GM12878 (cell line): ENCODE measurements around the gene ZSCAN22.

Experiments
- EZH2 ChIP-seq: IDR thresholded peaks from 2 replicates; pipeline ENCODE4 v1.6.1; 2012; ENCODE audit warnings: low read depth, mild to moderate bottlenecking, control low read depth, inconsistent platforms, low read length, borderline replicate concordance; ENCODE audit not compliant: control insufficient read depth
- SIN3A ChIP-seq: IDR thresholded peaks from 2 replicates; pipeline ENCODE4 v1.6.1; 2012; ENCODE audit warnings: low read depth, low read length, improper control_type of control experiment
- SREBF1 ChIP-seq: IDR thresholded peaks from 2 replicates; pipeline ENCODE4 v1.6.1; 2012; ENCODE audit warnings: mild to moderate bottlenecking, low read length
- TCF12 ChIP-seq: IDR thresholded peaks from 2 replicates; pipeline ENCODE4 v1.6.1; 2011; ENCODE audit warnings: low read depth, mild to moderate bottlenecking, low read length
- TF ChIP-seq, protein P1 (sequence below): fragments of 150-350 bp; IDR thresholded peaks from 2 replicates; pipeline ENCODE4 v1.6.1; 2014; ENCODE audit warnings: mild to moderate bottlenecking, low read depth, low read length
- TF ChIP-seq, protein P2 (sequence below), 3 experiments: IDR thresholded peaks in 2 of 3; conservative IDR thresholded peaks in 1 of 3; 2 replicates each; pipeline ENCODE4 v1.5.1; 2011; ENCODE audit warnings: low read depth in 3 of 3, low read length in 3 of 3, mild to moderate bottlenecking in 3 of 3, control low read depth in 2 of 3, moderate library complexity in 2 of 3, inconsistent platforms in 1 of 3, mixed read lengths in 1 of 3; ENCODE audit not compliant: control insufficient read depth in 2 of 3, insufficient read depth in 1 of 3; ENCODE audit errors: extremely low read depth in 1 of 3

DNA sequence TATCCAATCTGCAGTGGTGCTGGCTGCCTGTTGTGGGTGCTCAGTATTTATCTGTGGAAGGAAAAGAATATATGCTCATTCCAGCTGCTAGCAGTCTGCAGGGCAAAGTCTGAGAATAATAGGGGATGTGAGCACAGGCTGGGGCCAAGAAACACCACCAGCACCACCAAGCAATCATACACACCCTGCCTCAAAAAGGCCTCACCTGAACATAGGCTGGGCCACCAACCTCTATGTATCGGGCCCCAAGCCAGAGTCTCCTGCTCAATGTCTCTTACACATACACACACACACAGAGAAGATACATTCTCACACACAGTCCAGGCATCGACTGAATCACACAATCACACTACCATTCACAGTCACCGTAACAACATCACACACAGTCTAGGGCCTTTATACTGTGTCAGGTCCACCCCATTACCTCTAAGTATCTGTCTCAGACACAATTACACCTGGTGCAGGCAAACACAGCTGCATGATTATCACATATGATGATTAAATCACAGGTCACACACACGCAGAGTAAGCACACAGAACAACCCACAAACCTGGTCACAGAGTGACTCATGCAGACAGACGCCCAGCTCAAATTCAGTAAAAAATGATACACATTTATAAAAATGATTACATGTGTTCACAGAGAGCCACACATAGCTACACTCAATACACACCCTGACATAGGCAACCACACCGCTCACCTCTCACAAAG, 1.3 kb upstream of the ZSCAN22 start:
- no peak for TF ChIP-seq TCF12
- TF ChIP-seq, protein P1, sequence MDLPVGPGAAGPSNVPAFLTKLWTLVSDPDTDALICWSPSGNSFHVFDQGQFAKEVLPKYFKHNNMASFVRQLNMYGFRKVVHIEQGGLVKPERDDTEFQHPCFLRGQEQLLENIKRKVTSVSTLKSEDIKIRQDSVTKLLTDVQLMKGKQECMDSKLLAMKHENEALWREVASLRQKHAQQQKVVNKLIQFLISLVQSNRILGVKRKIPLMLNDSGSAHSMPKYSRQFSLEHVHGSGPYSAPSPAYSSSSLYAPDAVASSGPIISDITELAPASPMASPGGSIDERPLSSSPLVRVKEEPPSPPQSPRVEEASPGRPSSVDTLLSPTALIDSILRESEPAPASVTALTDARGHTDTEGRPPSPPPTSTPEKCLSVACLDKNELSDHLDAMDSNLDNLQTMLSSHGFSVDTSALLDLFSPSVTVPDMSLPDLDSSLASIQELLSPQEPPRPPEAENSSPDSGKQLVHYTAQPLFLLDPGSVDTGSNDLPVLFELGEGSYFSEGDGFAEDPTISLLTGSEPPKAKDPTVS: no peak
- TF ChIP-seq SIN3A: no peak
- TF ChIP-seq, protein P2, sequence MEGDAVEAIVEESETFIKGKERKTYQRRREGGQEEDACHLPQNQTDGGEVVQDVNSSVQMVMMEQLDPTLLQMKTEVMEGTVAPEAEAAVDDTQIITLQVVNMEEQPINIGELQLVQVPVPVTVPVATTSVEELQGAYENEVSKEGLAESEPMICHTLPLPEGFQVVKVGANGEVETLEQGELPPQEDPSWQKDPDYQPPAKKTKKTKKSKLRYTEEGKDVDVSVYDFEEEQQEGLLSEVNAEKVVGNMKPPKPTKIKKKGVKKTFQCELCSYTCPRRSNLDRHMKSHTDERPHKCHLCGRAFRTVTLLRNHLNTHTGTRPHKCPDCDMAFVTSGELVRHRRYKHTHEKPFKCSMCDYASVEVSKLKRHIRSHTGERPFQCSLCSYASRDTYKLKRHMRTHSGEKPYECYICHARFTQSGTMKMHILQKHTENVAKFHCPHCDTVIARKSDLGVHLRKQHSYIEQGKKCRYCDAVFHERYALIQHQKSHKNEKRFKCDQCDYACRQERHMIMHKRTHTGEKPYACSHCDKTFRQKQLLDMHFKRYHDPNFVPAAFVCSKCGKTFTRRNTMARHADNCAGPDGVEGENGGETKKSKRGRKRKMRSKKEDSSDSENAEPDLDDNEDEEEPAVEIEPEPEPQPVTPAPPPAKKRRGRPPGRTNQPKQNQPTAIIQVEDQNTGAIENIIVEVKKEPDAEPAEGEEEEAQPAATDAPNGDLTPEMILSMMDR (IDR thresholded peaks at IDR 0.05 in 2 of 3, conservative IDR thresholded peaks at IDR 0.05 in 1 of 3; ENCODE audit: control insufficient read depth in 2 of 3, extremely low read depth in 1 of 3, insufficient read depth in 1 of 3, low read depth in 3 of 3, low read length in 3 of 3): no peak
- TF ChIP-seq EZH2: no peak
- TF ChIP-seq SREBF1: no peak
